HFFc6 (cell line): ENCODE results near the gene RANGAP1. TPM values are rescaled to one million over a fixed set of nuclear protein-coding genes. Genes with fewer than 3 reads are reported as not detected.

Experiments used
- DNase-seq: peaks from one replicate; pipeline ENCODE4 v3.0.0-alpha.2; 2018
- H3K27ac Mint-ChIP-seq: 2 replicates; pipeline ENCODE4 v1.8.0; 2020; ENCODE audit warnings: mild to moderate bottlenecking, mixed read lengths
- H3K27me3 Mint-ChIP-seq: 2 replicates; pipeline ENCODE4 v1.8.0; 2021; ENCODE audit warnings: mild to moderate bottlenecking, moderate library complexity, mixed read lengths; ENCODE audit not compliant: insufficient read depth
- H3K36me3 Mint-ChIP-seq: 2 replicates; pipeline ENCODE4 v1.8.0; 2021; ENCODE audit warnings: low read depth, mixed read lengths
- H3K4me1 Mint-ChIP-seq: 2 replicates; pipeline ENCODE4 v1.8.0; 2020; ENCODE audit warnings: low read depth, mixed read lengths
- H3K4me3 Mint-ChIP-seq: 2 replicates; pipeline ENCODE4 v1.8.0; 2020; ENCODE audit warnings: mild to moderate bottlenecking, moderate library complexity, mixed read lengths
- H3K9me3 Mint-ChIP-seq: 2 replicates; pipeline ENCODE4 v1.8.0; 2020; ENCODE audit warnings: mild to moderate bottlenecking, mixed read lengths
- CTCF ChIP-seq: fragments of 200-600 bp; sonication (generic); IDR thresholded peaks from 2 replicates; pipeline ENCODE4 v1.5.0; 2021; ENCODE audit warnings: antibody characterized with exemption, mild to moderate bottlenecking
- long read RNA-seq: library from polyadenylated mRNA; unstranded; transcript quantifications from one replicate; pipeline ENCODE4 v2.0.0, GENCODE V29; 2019
- total RNA-seq, 6 experiments: library from RNA; stranded (reverse); fragmentation: NEBNext Ultra II Directional; extraction: Animal tissue kit (Norgen Biotek cat#: 25700); gene quantifications; 2 replicates in 1 of 6; 3 replicates in 5 of 6; pipeline ENCODE4 v1.2.3, GENCODE V29; 2021

The RANGAP1 gene
- total RNA-seq, result 100 to 1,000 TPM; 215 to 249 (median 227) TPM
- long read RNA-seq, transcript RANGAP1-201 (16 exons, 3,060 nt), result major isoform, 57 of 115 reads
- long read RNA-seq, partial matches to known transcripts, result 40 of 115 reads
- long read RNA-seq, other reads (novel, unspliced or antisense), result 18 of 115 reads

GRCh38 chr22:41285820-41286638 is at the start of gene RANGAP1:
Gene RANGAP1 (minus strand): TSS chr22:41286187. CDS start chr22:41281044, 5,143 bp downstream.
- peak; percentile 50 for TF ChIP-seq CTCF
- Mint-ChIP-seq H3K9me3 (no peaks in the 10 kb centered on the region), H3K27me3 (no peaks in the 10 kb centered on the region; the same call in none of the 2 replicates), H3K4me3 (peak within 1 kb of the TSS; percentile 97), H3K36me3 (peaks cover 28% of the 10 kb centered on the region), H3K4me1 (peaks cover 76% of the 10 kb centered on the region), H3K27ac (peak within 1 kb of the TSS; percentile 95)
- peak; percentile 98 for DNase-seq

- no peak for TF ChIP-seq CTCF
- H3K9me3 Mint-ChIP-seq, result no peaks in the 10 kb centered on the region
- DNase-seq, result no peak
- H3K36me3 Mint-ChIP-seq, result peaks cover 23% of the 10 kb centered on the region
- no peaks in the 10 kb centered on the region for H3K4me1 Mint-ChIP-seq
- peaks cover 1% of the 10 kb centered on the region for H3K27me3 Mint-ChIP-seq
- peak overlapping the region; percentile 41; the same call in 1 of the 2 replicates for H3K27ac Mint-ChIP-seq
- H3K4me3 Mint-ChIP-seq, result no peak overlapping the region
Observed at GRCh38 chr22:41334951-41335635, 49.1 kb upstream of the RANGAP1 start.

GRCh38 chr22:41334215-41334614 is 48.2 kb upstream of the RANGAP1 start:
- H3K27me3 Mint-ChIP-seq, result peaks cover 1% of the 10 kb centered on the region
- TF ChIP-seq CTCF, result no peak
- H3K4me1 Mint-ChIP-seq, result no peaks in the 10 kb centered on the region
- H3K36me3 Mint-ChIP-seq, result peaks cover 23% of the 10 kb centered on the region
- no peak overlapping the region for H3K27ac Mint-ChIP-seq
- H3K9me3 Mint-ChIP-seq, result no peaks in the 10 kb centered on the region
- H3K4me3 Mint-ChIP-seq, result no peak overlapping the region
- no peak for DNase-seq

GRCh38 chr22:41333806-41334205 is 47.8 kb upstream of the RANGAP1 start:
- Mint-ChIP-seq H3K27me3 (peaks cover 1% of the 10 kb centered on the region), H3K9me3 (no peaks in the 10 kb centered on the region), H3K4me1 (no peaks in the 10 kb centered on the region), H3K27ac (peak overlapping the region; percentile 48), H3K36me3 (peaks cover 23% of the 10 kb centered on the region), H3K4me3 (no peak overlapping the region)
- TF ChIP-seq CTCF, result no peak
- DNase-seq, result no peak

GRCh38 chr22:41332217-41332939 is 46.4 kb upstream of the RANGAP1 start:
- H3K4me3 Mint-ChIP-seq, result no peak overlapping the region

More at GRCh38 chr22:41332217-41332939, 46.4 kb upstream of the RANGAP1 start:
- H3K27me3 Mint-ChIP-seq, result peaks cover 1% of the 10 kb centered on the region
- TF ChIP-seq CTCF, result no peak
- no peaks in the 10 kb centered on the region for H3K9me3 Mint-ChIP-seq
- H3K4me1 Mint-ChIP-seq, result peaks cover under 1% of the 10 kb centered on the region; the same call in 1 of the 2 replicates
- no peak overlapping the region for H3K27ac Mint-ChIP-seq
- no peak for DNase-seq
- H3K36me3 Mint-ChIP-seq, result peaks cover 24% of the 10 kb centered on the region
